HAP-1 (cell line): ENCODE measurements around the gene CD8B2.
"Not testable (repeated sequence)": the region's sequence is repeated elsewhere in the genome, so short reads cannot be mapped to it uniquely, and the experiment has no call there.

ENCODE experiments used
- DNase-seq, 2 experiments: peaks; one replicate each; pipeline ENCODE4 v3.0.0-alpha.2; 2016 to 2020; ENCODE audit warnings: low spot score in 2 of 2
- H3K27me3 ChIP-seq: fragments of 250-450 bp; sonication (Bioruptor Pico); 2 replicates; pipeline ENCODE4 v1.5.1; 2020; ENCODE audit warnings: low read depth, mild to moderate bottlenecking, moderate library complexity
- H3K36me3 ChIP-seq: fragments of 250-450 bp; sonication (Bioruptor Pico); replicated peaks from 2 replicates; pipeline ENCODE4 v1.5.1; 2020; ENCODE audit warnings: mild to moderate bottlenecking
- H3K4me1 ChIP-seq: fragments of 250-450 bp; sonication (Bioruptor Pico); 2 replicates; pipeline ENCODE4 v1.5.1; 2020; ENCODE audit warnings: mild to moderate bottlenecking
- H3K4me3 ChIP-seq: fragments of 250-450 bp; sonication (Bioruptor Pico); 2 replicates; pipeline ENCODE4 v1.5.1; 2020; ENCODE audit warnings: mild to moderate bottlenecking, moderate library complexity
- H3K9me3 ChIP-seq: fragments of 250-450 bp; sonication (Bioruptor Pico); 2 replicates; pipeline ENCODE4 v1.5.1; 2020; ENCODE audit warnings: mild to moderate bottlenecking, moderate library complexity
- in situ Hi-C: fragments of 300-500 bp; cut with MboI; formaldehyde crosslinking; loops from 3 replicates; pipeline ENCODE4 v1.14.3; 2020; ENCODE audit warnings: low sequenced_read_pairs, inconsistent platforms, mixed read lengths

CD8B2 gene

GRCh38 chr2:106565599-106565998 is 78.4 kb downstream of the CD8B2 start:
- no peaks in the 10 kb centered on the region for H3K36me3 ChIP-seq
- no peaks in the 10 kb centered on the region for H3K27me3 ChIP-seq
- H3K4me1 ChIP-seq, result no peaks in the 10 kb centered on the region
- no peaks in the 10 kb centered on the region for H3K9me3 ChIP-seq
- DNase-seq, result no peak
- H3K4me3 ChIP-seq, result no peak overlapping the region
- in situ Hi-C loops, result no loop called here

- H3K36me3 ChIP-seq, result no peaks in the 10 kb centered on the region
- DNase-seq, result no peak
- in situ Hi-C loops, result no loop called here
- H3K27me3 ChIP-seq, result no peaks in the 10 kb centered on the region
- no peak overlapping the region for H3K4me3 ChIP-seq
- H3K9me3 ChIP-seq, result no peaks in the 10 kb centered on the region
- no peaks in the 10 kb centered on the region for H3K4me1 ChIP-seq
Observed at GRCh38 chr2:106566050-106566449, 78.9 kb downstream of the CD8B2 start.

- H3K27me3 ChIP-seq, H3K4me3 ChIP-seq, H3K4me1 ChIP-seq, DNase-seq, H3K36me3 ChIP-seq, H3K9me3 ChIP-seq, in situ Hi-C loops: not testable (repeated sequence)
Observed at GRCh38 chr2:106566484-106566883, 79.3 kb downstream of the CD8B2 start.

GRCh38 chr2:106570316-106570715 is 83.2 kb downstream of the CD8B2 start:
- Histone ChIP-seq H3K27me3 (no peaks in the 10 kb centered on the region), H3K4me1 (no peaks in the 10 kb centered on the region), H3K4me3 (no peak overlapping the region), H3K9me3 (no peaks in the 10 kb centered on the region), H3K36me3 (no peaks in the 10 kb centered on the region)
- in situ Hi-C loops, result no loop called here
- no peak for DNase-seq
